NCI-H2171 (cell line): Measurements from ENCODE around the gene SLC2A14.
"Not testable (repeated sequence)": the region's sequence is repeated elsewhere in the genome, so short reads cannot be mapped to it uniquely, and the experiment has no call there.

Source experiments
- DNase-seq: peaks from one replicate; lab custom pipeline; 2025; lab: John Stamatoyannopoulos, UW

The SLC2A14 gene

GRCh38 chr12:7872566-7873319 lies at the start of gene SLC2A14:
SLC2A14 (minus strand) TSS chr12:7872915; CDS start chr12:7869880, 3,035 bp downstream.
- no peak for DNase-seq

GRCh38 chr12:7921181-7921580 lies 48.5 kb upstream of the SLC2A14 start:
- not testable (repeated sequence) for DNase-seq

GRCh38 chr12:7918268-7918590 lies 45.5 kb upstream of the SLC2A14 start:
- not testable (repeated sequence) for DNase-seq

GRCh38 chr12:7917392-7918267 lies 44.9 kb upstream of the SLC2A14 start:
- DNase-seq, result no peak

- DNase-seq, result no peak
Observed at GRCh38 chr12:7916936-7917335, 44.2 kb upstream of the SLC2A14 start.

- DNase-seq, result peak; percentile 83
Observed at GRCh38 chr12:7915661-7916403, 43.1 kb upstream of the SLC2A14 start.

GRCh38 chr12:7910106-7910505 lies 37.4 kb upstream of the SLC2A14 start:
- not testable (repeated sequence) for DNase-seq

- no peak for DNase-seq
Observed at GRCh38 chr12:7907009-7907408, 34.3 kb upstream of the SLC2A14 start.

GRCh38 chr12:7906303-7906702 lies 33.6 kb upstream of the SLC2A14 start:
- not testable (repeated sequence) for DNase-seq

GRCh38 chr12:7905600-7906125 lies 32.9 kb upstream of the SLC2A14 start:
- peak; percentile 55 for DNase-seq

- DNase-seq, result peak; percentile 84
Observed at GRCh38 chr12:7905071-7905470, 32.4 kb upstream of the SLC2A14 start.

GRCh38 chr12:7902416-7902815 lies 29.7 kb upstream of the SLC2A14 start:
- not testable (repeated sequence) for DNase-seq

- DNase-seq, result no peak
Observed at GRCh38 chr12:7899755-7900154, 27.0 kb upstream of the SLC2A14 start.

GRCh38 chr12:7896726-7897125 lies 24.0 kb upstream of the SLC2A14 start:
- DNase-seq, result not testable (repeated sequence)

GRCh38 chr12:7892186-7892980 lies 19.7 kb upstream of the SLC2A14 start:
- DNase-seq, result no peak

GRCh38 chr12:7884689-7885088 lies 12.0 kb upstream of the SLC2A14 start:
- no peak for DNase-seq

GRCh38 chr12:7881736-7882120 lies 9.0 kb upstream of the SLC2A14 start:
- DNase-seq, result not testable (repeated sequence)

GRCh38 chr12:7880952-7881735 lies 8.4 kb upstream of the SLC2A14 start:
- DNase-seq, result not testable (repeated sequence)

GRCh38 chr12:7879246-7879645 lies 6.5 kb upstream of the SLC2A14 start:
- DNase-seq, result no peak

- no peak for DNase-seq
Observed at GRCh38 chr12:7877420-7877819, 4.7 kb upstream of the SLC2A14 start.

- DNase-seq, result no peak
Observed at GRCh38 chr12:7870335-7870734, 2.4 kb downstream of the SLC2A14 start.
